Natural killer cell (primary cell): ENCODE data around the gene SCARB1. TPM values are rescaled to one million over a fixed set of nuclear protein-coding genes. Genes with fewer than 3 reads are reported as not detected.

Experiments
- ATAC-seq, 3 donors: fragments of 150-1000 bp in 2 of 3; fragments of 200-7000 bp in 1 of 3; cut with Tn5 transposase; 1 replicate in 1 of 3; 2 replicates in 2 of 3; pipeline ENCODE4 v1.10.0; 2021; ENCODE audit warnings: mild to moderate bottlenecking in 2 of 3, moderate library complexity in 2 of 3
- DNase-seq, 2 donors: peaks; one replicate each; pipeline versions ENCODE4 v3.0.0 to v3.0.0-alpha.2; 2013 to 2021; ENCODE audit warnings: mixed read lengths in 1 of 2
- H3K27ac ChIP-seq: one replicate; pipeline ENCODE4 v1.5.1; 2013; ENCODE audit warnings: mild to moderate bottlenecking, low read length
- H3K27me3 ChIP-seq: one replicate; pipeline ENCODE4 v1.6.1; 2013; ENCODE audit warnings: low read length; ENCODE audit not compliant: control insufficient read depth, insufficient read depth
- H3K36me3 ChIP-seq: one replicate; pipeline ENCODE4 v1.6.1; 2013; ENCODE audit warnings: low read length; ENCODE audit not compliant: control insufficient read depth, insufficient read depth
- H3K4me1 ChIP-seq: one replicate; pipeline ENCODE4 v1.6.1; 2013; ENCODE audit warnings: low read length; ENCODE audit not compliant: control insufficient read depth, insufficient read depth
- H3K4me3 ChIP-seq: one replicate; pipeline ENCODE4 v1.5.1; 2013; ENCODE audit warnings: low read length
- H3K9me3 ChIP-seq: one replicate; pipeline ENCODE4 v1.6.1; 2013; ENCODE audit warnings: low read length; ENCODE audit not compliant: control insufficient read depth, insufficient read depth
- H3K27ac Mint-ChIP-seq, 2 donors: one replicate each; pipeline ENCODE4 v1.8.0; 2022; ENCODE audit warnings: mild to moderate bottlenecking in 2 of 2, mixed read lengths in 2 of 2, moderate library complexity in 1 of 2
- H3K27me3 Mint-ChIP-seq, 2 donors: one replicate each; pipeline ENCODE4 v1.8.0; 2022; ENCODE audit warnings: low read depth in 2 of 2, mixed read lengths in 2 of 2
- H3K36me3 Mint-ChIP-seq: one replicate; pipeline ENCODE4 v1.8.0; 2022; ENCODE audit warnings: mixed read lengths
- H3K4me1 Mint-ChIP-seq, 2 donors: one replicate each; pipeline ENCODE4 v1.8.0; 2022; ENCODE audit warnings: mixed read lengths in 2 of 2
- H3K4me3 Mint-ChIP-seq: one replicate; pipeline ENCODE4 v1.8.0; 2022; ENCODE audit warnings: mild to moderate bottlenecking, moderate library complexity, mixed read lengths
- H3K9me3 Mint-ChIP-seq, 2 donors: one replicate each; pipeline ENCODE4 v1.8.0; 2022; ENCODE audit warnings: mixed read lengths in 2 of 2
- CTCF ChIP-seq: fragments of 200-600 bp; IDR thresholded peaks from one replicate; pipeline ENCODE4 v1.8.0; 2022; ENCODE audit warnings: antibody characterized with exemption
- WGBS: methylation state at CpG from one replicate; pipeline ENCODE4 v1.1.7; 2013; ENCODE audit warnings: missing lambda C conversion rate; ENCODE audit not compliant: insufficient coverage; 5-methylcytosine and 5-hydroxymethylcytosine counted together
- intact Hi-C: fragments of 100-400 bp; cut with micrococcal nuclease; formaldehyde crosslinking; loops from one replicate; pipeline ENCODE4 v1.14.2; 2022
- total RNA-seq, 4 donors: library from RNA; stranded (reverse); fragments of 120-200 nt in 1 of 4; gene quantifications; one replicate each; pipeline versions ENCODE4 v1.2.3 to v1.2.4, GENCODE V29; 2013 to 2022

The SCARB1 gene
- total RNA-seq, 3 donors from 2014 or later (not counting 1 experiment from before 2014, with no cell fraction given): 1.1 to 2.7 (median 1.3) TPM

GRCh38 chr12:124910561-124911478 lies 47.2 kb upstream of the SCARB1 start:
- TF ChIP-seq CTCF: no peak
- H3K36me3 Mint-ChIP-seq: peaks cover 29% of the 10 kb centered on the region
- peak overlapping the region; percentile 75 to 82 for H3K27ac Mint-ChIP-seq
- Histone ChIP-seq H3K27me3 (no peaks in the 10 kb centered on the region), H3K4me3 (no peak overlapping the region), H3K27ac (no peak overlapping the region), H3K9me3 (no peaks in the 10 kb centered on the region), H3K4me1 (peaks cover 23% of the 10 kb centered on the region), H3K36me3 (peaks cover 23% of the 10 kb centered on the region)
- no peak for ATAC-seq
- intact Hi-C loops: no loop called here
- H3K9me3 Mint-ChIP-seq: no peaks in the 10 kb centered on the region
- H3K27me3 Mint-ChIP-seq: no peaks in the 10 kb centered on the region
- peaks cover 59 to 62% of the 10 kb centered on the region in 2 donors for H3K4me1 Mint-ChIP-seq
- DNase-seq: peak in 1 of 2 donors; percentile 46
- H3K4me3 Mint-ChIP-seq: peak overlapping the region; percentile 63
- WGBS: 84% methylated on average over 9 of the region's 9 CpGs

- no peak for ATAC-seq
- 78% methylated on average over 7 of the region's 8 CpGs for WGBS
Observed at GRCh38 chr12:124909831-124910560, 46.3 kb upstream of the SCARB1 start.

GRCh38 chr12:124906606-124907261 lies 43.1 kb upstream of the SCARB1 start:
- Histone ChIP-seq H3K4me3 (no peak overlapping the region), H3K4me1 (peaks cover 7% of the 10 kb centered on the region), H3K27ac (no peak overlapping the region), H3K9me3 (no peaks in the 10 kb centered on the region), H3K36me3 (peaks cover 15% of the 10 kb centered on the region), H3K27me3 (no peaks in the 10 kb centered on the region)
- Mint-ChIP-seq H3K36me3 (peaks cover 9% of the 10 kb centered on the region), H3K9me3 (no peaks in the 10 kb centered on the region), H3K4me1 (peaks cover 28 to 30% of the 10 kb centered on the region in 2 donors), H3K27ac (peak overlapping the region; percentile 37 to 71), H3K27me3 (no peaks in the 10 kb centered on the region), H3K4me3 (peak overlapping the region; percentile 11)
- peak; percentile 88 to 95 (median 95) for ATAC-seq
- peak; percentile 73 to 96 for DNase-seq
- peak; percentile 100 for TF ChIP-seq CTCF
- intact Hi-C loops: loop anchor here (1.0 to 2.0 kb wide), 3 partner anchors 8 to 34 kb away; partner anchors contain the start of gene UBC
- 0% methylated on average over 2 of the region's 2 CpGs for WGBS

More at GRCh38 chr12:124909831-124910560, 46.3 kb upstream of the SCARB1 start:
- Histone ChIP-seq H3K9me3 (no peaks in the 10 kb centered on the region), H3K27me3 (no peaks in the 10 kb centered on the region), H3K27ac (no peak overlapping the region), H3K4me3 (no peak overlapping the region), H3K4me1 (peaks cover 19% of the 10 kb centered on the region), H3K36me3 (peaks cover 23% of the 10 kb centered on the region)
- peak overlapping the region; percentile 75 to 82 for H3K27ac Mint-ChIP-seq
- peak overlapping the region; percentile 63 for H3K4me3 Mint-ChIP-seq
- H3K9me3 Mint-ChIP-seq: no peaks in the 10 kb centered on the region
- no peak for DNase-seq
- peaks cover 29% of the 10 kb centered on the region for H3K36me3 Mint-ChIP-seq
- no peak for TF ChIP-seq CTCF
- intact Hi-C loops: no loop called here
- no peaks in the 10 kb centered on the region for H3K27me3 Mint-ChIP-seq
- peaks cover 53 to 56% of the 10 kb centered on the region in 2 donors for H3K4me1 Mint-ChIP-seq
